Large intestine (tissue), 3 donors: Measurements from ENCODE around the gene RBM12. TPM values are rescaled to one million over a fixed set of nuclear protein-coding genes. Genes with fewer than 3 reads are reported as not detected.

ENCODE experiments used
- DNase-seq, 2 donors: peaks; one replicate each; pipeline versions ENCODE4 v3.0.0 to v3.0.0-alpha.2; 2013
- H3K27ac ChIP-seq: one replicate; pipeline ENCODE4 v1.5.1; 2013; ENCODE audit warnings: low read length
- H3K27me3 ChIP-seq: 2 replicates; pipeline ENCODE4 v1.6.1; 2013; ENCODE audit warnings: low read length; ENCODE audit not compliant: control insufficient read depth, insufficient read depth
- H3K36me3 ChIP-seq: 2 replicates; pipeline ENCODE4 v1.6.1; 2013; ENCODE audit warnings: low read length; ENCODE audit not compliant: control insufficient read depth, insufficient read depth
- H3K4me1 ChIP-seq: one replicate; pipeline ENCODE4 v1.6.1; 2013; ENCODE audit warnings: low read length; ENCODE audit not compliant: control insufficient read depth, insufficient read depth
- H3K4me3 ChIP-seq: one replicate; pipeline ENCODE4 v1.5.1; 2013; ENCODE audit warnings: low read length
- H3K9me3 ChIP-seq: one replicate; pipeline ENCODE4 v1.6.1; 2013; ENCODE audit warnings: mild to moderate bottlenecking, low read depth, low read length, moderate library complexity; ENCODE audit not compliant: control insufficient read depth
- WGBS: methylation state at CpG from one replicate; pipeline ENCODE4 v1.1.5; 2013; ENCODE audit warnings: low lambda C conversion rate; ENCODE audit not compliant: insufficient coverage; 5-methylcytosine and 5-hydroxymethylcytosine counted together
- polyA plus RNA-seq: library from polyadenylated mRNA; unstranded; fragments of 120-200 nt; gene quantifications from one replicate; pipeline ENCODE4 v1.2.1, GENCODE V29; 2013

Gene RBM12
- polyA plus RNA-seq, 1 donor: 62.4 TPM

GRCh38 chr20:35638751-35639150, 25.9 kb downstream of the RBM12 start:
- Histone ChIP-seq H3K36me3 (no peaks in the 10 kb centered on the region), H3K4me1 (no peaks in the 10 kb centered on the region), H3K4me3 (no peak overlapping the region), H3K27ac (no peak overlapping the region), H3K27me3 (no peaks in the 10 kb centered on the region), H3K9me3 (no peaks in the 10 kb centered on the region)
- no peak for DNase-seq
- no CpG with 5 or more reads among the region's 2 CpGs for WGBS

DNA sequence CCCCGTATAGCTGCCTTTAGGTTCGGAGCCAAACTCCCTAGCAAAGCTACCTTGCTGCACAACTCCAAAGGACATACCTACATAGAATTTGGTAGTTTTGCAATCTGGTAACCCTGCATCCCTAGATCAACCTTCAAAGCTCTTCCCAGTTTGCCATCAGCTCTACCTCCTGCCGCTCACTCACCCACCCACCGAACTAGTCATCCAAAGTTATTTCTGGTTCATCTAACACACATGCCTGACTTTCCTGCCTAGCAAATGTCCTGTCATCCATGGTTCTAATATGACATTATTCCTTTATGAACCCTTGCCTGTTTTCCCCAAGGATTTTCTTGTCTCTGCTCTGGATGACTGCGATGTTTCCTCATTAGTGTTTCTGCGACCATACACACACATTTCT, 27.4 kb downstream of the RBM12 start:
- DNase-seq: no peak
- no peaks in the 10 kb centered on the region for H3K27me3 ChIP-seq
- 100% methylated on average over 4 of the region's 6 CpGs for WGBS
- no peak overlapping the region for H3K27ac ChIP-seq
- no peak overlapping the region for H3K4me3 ChIP-seq
- H3K9me3 ChIP-seq: no peaks in the 10 kb centered on the region
- peaks cover 3% of the 10 kb centered on the region for H3K36me3 ChIP-seq
- H3K4me1 ChIP-seq: no peaks in the 10 kb centered on the region

DNA sequence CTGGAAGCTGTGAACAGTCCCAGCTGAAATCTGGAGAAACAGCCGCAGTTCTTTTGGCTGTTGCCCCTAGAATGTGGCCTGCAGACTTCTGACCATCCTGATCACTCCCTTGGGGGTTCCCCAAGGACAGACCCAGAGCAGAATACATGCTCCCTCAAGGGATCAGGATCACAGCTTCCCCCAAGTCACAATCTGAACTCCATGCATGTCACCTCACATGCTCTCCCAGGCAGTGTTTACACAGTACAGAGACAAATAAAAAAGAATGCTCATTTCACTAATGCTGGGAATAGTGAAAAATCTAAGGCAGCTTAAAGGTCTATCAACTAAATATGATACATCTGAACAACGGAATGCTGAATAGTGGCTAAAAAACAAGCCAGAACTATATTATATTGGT, 28.6 kb downstream of the RBM12 start:
- Histone ChIP-seq H3K4me1 (no peaks in the 10 kb centered on the region), H3K36me3 (peaks cover 13% of the 10 kb centered on the region), H3K9me3 (no peaks in the 10 kb centered on the region), H3K27me3 (no peaks in the 10 kb centered on the region), H3K27ac (no peak overlapping the region), H3K4me3 (no peak overlapping the region)
- WGBS: no CpG with 5 or more reads among the region's 2 CpGs
- no peak for DNase-seq

- no peaks in the 10 kb centered on the region for H3K4me1 ChIP-seq
- WGBS: no CpG with 5 or more reads among the region's 4 CpGs
Measured at GRCh38 chr20:35635652-35636051, 29.0 kb downstream of the RBM12 start.

GRCh38 chr20:35632539-35633115, 32.1 kb downstream of the RBM12 start:
- Histone ChIP-seq H3K4me3 (no peak overlapping the region), H3K36me3 (peaks cover 39% of the 10 kb centered on the region), H3K27me3 (no peaks in the 10 kb centered on the region), H3K4me1 (no peaks in the 10 kb centered on the region), H3K9me3 (no peaks in the 10 kb centered on the region), H3K27ac (no peak overlapping the region)
- WGBS: no CpG with 5 or more reads among the region's 13 CpGs
- DNase-seq: no peak

More at GRCh38 chr20:35635652-35636051, 29.0 kb downstream of the RBM12 start:
- Histone ChIP-seq H3K27ac (no peak overlapping the region), H3K4me3 (no peak overlapping the region), H3K9me3 (no peaks in the 10 kb centered on the region), H3K27me3 (no peaks in the 10 kb centered on the region), H3K36me3 (peaks cover 18% of the 10 kb centered on the region)
- DNase-seq: peak in 1 of 2 donors; percentile 51

GRCh38 chr20:35630636-35631035, 34.1 kb downstream of the RBM12 start:
- Histone ChIP-seq H3K36me3 (peaks cover 55% of the 10 kb centered on the region), H3K27me3 (no peaks in the 10 kb centered on the region), H3K4me3 (no peak overlapping the region), H3K9me3 (no peaks in the 10 kb centered on the region), H3K4me1 (no peaks in the 10 kb centered on the region), H3K27ac (no peak overlapping the region)
- no peak for DNase-seq
- no CpG with 5 or more reads among the region's 4 CpGs for WGBS

- Histone ChIP-seq H3K36me3 (peaks cover 60% of the 10 kb centered on the region), H3K4me1 (no peaks in the 10 kb centered on the region), H3K9me3 (no peaks in the 10 kb centered on the region), H3K4me3 (no peak overlapping the region), H3K27ac (no peak overlapping the region), H3K27me3 (no peaks in the 10 kb centered on the region)
- no peak for DNase-seq
- WGBS: no CpG with 5 or more reads among the region's 12 CpGs
Measured at GRCh38 chr20:35629427-35630145, 35.1 kb downstream of the RBM12 start.

- 100% methylated on average over 1 of the region's 8 CpGs for WGBS
- peaks cover 57% of the 10 kb centered on the region for H3K36me3 ChIP-seq
- H3K4me3 ChIP-seq: no peak overlapping the region
- H3K27me3 ChIP-seq: no peaks in the 10 kb centered on the region
- no peaks in the 10 kb centered on the region for H3K9me3 ChIP-seq
- H3K27ac ChIP-seq: no peak overlapping the region
- no peaks in the 10 kb centered on the region for H3K4me1 ChIP-seq
- DNase-seq: no peak
Measured at GRCh38 chr20:35627121-35627520, 37.6 kb downstream of the RBM12 start.

GRCh38 chr20:35626386-35627001, 38.2 kb downstream of the RBM12 start:
- no peaks in the 10 kb centered on the region for H3K4me1 ChIP-seq
- no peak overlapping the region for H3K27ac ChIP-seq
- DNase-seq: no peak
- H3K27me3 ChIP-seq: no peaks in the 10 kb centered on the region
- H3K36me3 ChIP-seq: peaks cover 51% of the 10 kb centered on the region
- WGBS: no CpG with 5 or more reads among the region's 13 CpGs
- no peaks in the 10 kb centered on the region for H3K9me3 ChIP-seq
- H3K4me3 ChIP-seq: no peak overlapping the region

DNA sequence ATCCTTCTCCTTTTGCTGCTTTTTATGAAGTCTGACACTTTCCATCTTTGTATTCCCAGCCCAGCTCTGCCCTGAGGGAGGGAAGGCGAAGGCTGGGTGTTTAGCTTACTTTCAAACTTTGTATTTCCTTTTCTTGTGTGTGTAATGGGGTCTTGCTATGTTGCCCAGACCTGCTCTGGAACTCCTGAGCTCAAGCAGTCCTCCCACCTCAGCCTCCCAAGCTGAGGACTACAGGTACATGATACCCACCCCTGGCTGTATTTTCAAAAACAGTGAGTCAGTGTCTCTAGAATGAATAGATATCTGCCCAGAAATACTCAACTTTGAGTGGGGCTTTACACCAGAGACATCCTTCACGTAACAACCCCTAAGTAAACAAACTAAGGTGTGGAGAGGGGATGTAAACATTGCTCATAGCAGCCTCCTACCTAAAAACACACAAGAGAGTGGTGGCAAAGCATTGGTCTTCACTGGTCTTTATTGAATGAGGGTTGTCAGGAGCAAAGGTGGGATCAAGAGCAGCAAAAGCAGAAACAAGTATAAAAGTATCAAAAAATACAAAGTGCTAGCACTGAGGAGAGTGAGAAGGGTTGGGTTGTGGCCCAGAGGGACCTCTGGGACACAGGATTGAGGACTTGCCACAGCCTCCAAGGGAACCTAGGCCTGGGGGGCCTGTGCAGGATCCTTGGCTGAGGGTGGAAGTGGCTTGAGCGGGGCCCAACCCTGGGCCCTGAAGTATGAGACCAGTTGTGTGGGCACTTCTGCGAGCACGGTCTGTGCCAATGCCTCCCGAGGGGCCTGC, 38.9 kb downstream of the RBM12 start:
- WGBS: no CpG with 5 or more reads among the region's 6 CpGs
- Histone ChIP-seq H3K4me1 (no peaks in the 10 kb centered on the region), H3K4me3 (no peak overlapping the region), H3K27ac (no peak overlapping the region), H3K9me3 (no peaks in the 10 kb centered on the region), H3K36me3 (peaks cover 44% of the 10 kb centered on the region), H3K27me3 (no peaks in the 10 kb centered on the region)
- no peak for DNase-seq
